GM12878 (cell line): ENCODE data around the gene SCLY. TPM values are rescaled to one million over a fixed set of nuclear protein-coding genes. Genes with fewer than 3 reads are reported as not detected.

Source experiments
- ATAC-seq: fragments of 200-7000 bp; cut with Tn5 transposase; 3 replicates; pipeline ENCODE4 v1.9.1; 2020; ENCODE audit warnings: mild to moderate bottlenecking, moderate library complexity
- BruUV-seq: library from RNA; stranded (reverse); fragments of 400-500 nt; replicated peaks from 2 replicates; lab custom pipeline; 2021; lab: Mats Ljungman, UMichigan
- CTCF ChIA-PET: fragments of 300-600 bp; sonication (Branson Sonifier 250); formaldehyde crosslinking; extraction: SDS; loops from one replicate; lab custom pipeline; 2021; ENCODE audit warnings: inconsistent platforms; lab: Yijun Ruan, JAX
- POLR2A ChIA-PET: fragments of 350-600 bp; formaldehyde crosslinking; extraction: SDS; loops from one replicate; lab custom pipeline; 2021; ENCODE audit warnings: inconsistent platforms; lab: Charles Lee
- RAD21 ChIA-PET: fragments of 300-600 bp; sonication (Branson Sonifier 250); formaldehyde crosslinking; loops from one replicate; lab custom pipeline; 2023; ENCODE audit warnings: antibody characterized with exemption; ENCODE audit not compliant: unreplicated experiment; lab: Charles Lee
- SMC1A ChIA-PET: fragments of 300-600 bp; sonication (Branson Sonifier 250); formaldehyde crosslinking; loops from one replicate; lab custom pipeline; 2023; ENCODE audit not compliant: unreplicated experiment, uncharacterized antibody; lab: Charles Lee
- DNase-seq: peaks from one replicate; pipeline ENCODE4 v3.0.0-alpha.2; 2011; ENCODE audit warnings: low read depth, low spot score
- FAIRE-seq: peaks from 3 replicates; lab custom pipeline; 2011; peaks lifted over from hg19 to GRCh38; lab: Jason Lieb, UNC
- H2AFZ ChIP-seq: 2 replicates; pipeline ENCODE4 v1.6.0; 2011; ENCODE audit warnings: low read depth, low read length, control low read depth; ENCODE audit not compliant: control insufficient read depth
- H3K27ac ChIP-seq: 2 replicates; pipeline ENCODE4 v1.5.1; 2011; ENCODE audit warnings: control low read depth; ENCODE audit not compliant: control insufficient read depth, insufficient read depth
- H3K27me3 ChIP-seq, 2 experiments: replicated peaks in 1 of 2; 2 replicates each; pipeline versions ENCODE4 v1.6.0 to v1.6.1; 2011; ENCODE audit warnings: low read length in 1 of 2; ENCODE audit not compliant: control insufficient read depth in 2 of 2, insufficient read depth in 2 of 2
- H3K36me3 ChIP-seq, 2 experiments: 2 replicates each; pipeline ENCODE4 v1.5.1; 2011; ENCODE audit warnings: low read length in 1 of 2; ENCODE audit not compliant: control insufficient read depth in 2 of 2, insufficient read depth in 2 of 2
- H3K4me1 ChIP-seq: 2 replicates; pipeline ENCODE4 v1.6.1; 2011; ENCODE audit warnings: mild to moderate bottlenecking, low read length, moderate library complexity, mixed read lengths; ENCODE audit not compliant: control insufficient read depth, insufficient read depth
- H3K4me2 ChIP-seq: 2 replicates; pipeline ENCODE4 v1.6.0; 2011; ENCODE audit warnings: control low read depth; ENCODE audit not compliant: control insufficient read depth, insufficient read depth
- H3K4me3 ChIP-seq: fragments of 200-600 bp; sonication (generic); 2 replicates; pipeline ENCODE4 v1.5.1; 2016
- H3K79me2 ChIP-seq: 2 replicates; pipeline ENCODE4 v1.6.0; 2011; ENCODE audit warnings: low read length; ENCODE audit not compliant: control insufficient read depth, insufficient read depth
- H3K9ac ChIP-seq: 2 replicates; pipeline ENCODE4 v1.8.0; 2011; ENCODE audit warnings: low read length, control low read depth, mixed read lengths; ENCODE audit not compliant: control insufficient read depth, insufficient read depth
- H3K9me3 ChIP-seq: replicated peaks from 3 replicates; pipeline ENCODE4 v1.5.1; 2011; ENCODE audit warnings: mild to moderate bottlenecking, low read length; ENCODE audit not compliant: control insufficient read depth, insufficient read depth
- H4K20me1 ChIP-seq: 2 replicates; pipeline ENCODE4 v1.6.0; 2011; ENCODE audit not compliant: control insufficient read depth, insufficient read depth
- EGR1 ChIP-seq, 2 experiments: IDR thresholded peaks; 1 replicate in 1 of 2; 2 replicates in 1 of 2; pipeline ENCODE4 v1.6.1; 2011 to 2012; ENCODE audit warnings: low read depth in 2 of 2, low read length in 2 of 2, borderline replicate concordance in 1 of 2, mild to moderate bottlenecking in 1 of 2, moderate library complexity in 1 of 2
- ESRRA ChIP-seq: IDR thresholded peaks from 2 replicates; pipeline ENCODE4 v1.6.1; 2012; ENCODE audit warnings: mild to moderate bottlenecking, low read length, improper control_type of control experiment
- ETV6 ChIP-seq, 2 experiments: fragments of 450-650 bp in 1 of 2; IDR thresholded peaks in 1 of 2; conservative IDR thresholded peaks in 1 of 2; 2 replicates each; pipeline ENCODE4 v1.6.1; 2014; ENCODE audit warnings: antibody characterized with exemption in 1 of 2, borderline replicate concordance in 1 of 2, low read depth in 1 of 2, mild to moderate bottlenecking in 1 of 2, moderate library complexity in 1 of 2
- IRF5 ChIP-seq: fragments of 450-650 bp; IDR thresholded peaks from 2 replicates; pipeline ENCODE4 v1.6.1; 2017; ENCODE audit warnings: borderline replicate concordance
- JUNB ChIP-seq: IDR thresholded peaks from 2 replicates; pipeline ENCODE4 v1.6.1; 2016; ENCODE audit warnings: antibody characterized with exemption, mild to moderate bottlenecking
- LARP7 ChIP-seq: fragments of 450-650 bp; IDR thresholded peaks from 2 replicates; pipeline ENCODE4 v1.6.1; 2017; ENCODE audit warnings: mild to moderate bottlenecking
- NFIC ChIP-seq: IDR thresholded peaks from 2 replicates; pipeline ENCODE4 v1.6.1; 2012; ENCODE audit warnings: low read depth, mild to moderate bottlenecking, inconsistent platforms, low read length, moderate library complexity
- NR2C2 ChIP-seq: IDR thresholded peaks from 2 replicates; pipeline ENCODE4 v1.6.1; 2011; ENCODE audit warnings: borderline replicate concordance, low read depth; ENCODE audit not compliant: control insufficient read depth, insufficient read length
- POLR2AphosphoS5 ChIP-seq: IDR thresholded peaks from 2 replicates; pipeline ENCODE4 v1.6.1; 2011; ENCODE audit warnings: mild to moderate bottlenecking, low read length, inconsistent platforms
- SMAD5 ChIP-seq: IDR thresholded peaks from 2 replicates; pipeline ENCODE4 v1.6.1; 2016; ENCODE audit warnings: antibody characterized with exemption, low read depth
- SREBF1 ChIP-seq: IDR thresholded peaks from 2 replicates; pipeline ENCODE4 v1.6.1; 2012; ENCODE audit warnings: mild to moderate bottlenecking, low read length
- TBL1XR1 ChIP-seq: IDR thresholded peaks from 2 replicates; pipeline ENCODE4 v1.6.1; 2012; ENCODE audit warnings: low read depth, low read length, improper control_type of control experiment
- TCF12 ChIP-seq: IDR thresholded peaks from 2 replicates; pipeline ENCODE4 v1.6.1; 2011; ENCODE audit warnings: low read depth, mild to moderate bottlenecking, low read length
- ZNF622 ChIP-seq: fragments of 450-650 bp; IDR thresholded peaks from 2 replicates; pipeline ENCODE4 v1.6.1; 2017; ENCODE audit warnings: mild to moderate bottlenecking, inconsistent platforms
- ZNF687 ChIP-seq: fragments of 450-650 bp; IDR thresholded peaks from 2 replicates; pipeline ENCODE4 v1.6.1; 2017; ENCODE audit warnings: mild to moderate bottlenecking, moderate library complexity
- WGBS: methylation state at CpG from one replicate; pipeline ENCODE4 v1.1.6; 2016; ENCODE audit warnings: low lambda C conversion rate; ENCODE audit not compliant: insufficient replicate concordance, insufficient coverage; ENCODE audit errors: missing lambda C conversion rate; 5-methylcytosine and 5-hydroxymethylcytosine counted together
- in situ Hi-C: fragments of 300-500 bp; cut with MboI; formaldehyde crosslinking; loops from 9 replicates; pipeline ENCODE4 v1.14.3; 2018; ENCODE audit warnings: mixed read lengths
- intact Hi-C: fragments of 100-400 bp; cut with micrococcal nuclease; formaldehyde crosslinking; loops from one replicate; pipeline ENCODE4 v1.14.2; 2022; ENCODE audit not compliant: unreplicated experiment
- polyA plus RNA-seq, 11 experiments: library from polyadenylated mRNA; depleted of rRNA in 4 of 11; unstranded in 6 of 11; stranded (reverse) in 5 of 11; fragments of >200 nt; fragmentation: Nextera tagmentation in 4 of 11; fragmentation: Illumina TruSeq in 1 of 11; extraction: Ambion mirVana in 4 of 11; extraction: Trizol in 1 of 11; gene quantifications; 1 replicate in 1 of 11; 2 replicates in 10 of 11; pipeline versions ENCODE4 v1.2.1 to v1.2.3, GENCODE V29; 2011 to 2016; ENCODE audit warnings: inconsistent platforms in 2 of 11, missing spikeins in 2 of 11, low read depth in 1 of 11
- total RNA-seq, 4 experiments: library from RNA; depleted of rRNA in 3 of 4; stranded (reverse); fragments of >200 nt in 3 of 4; fragmentation: Illumina TruSeq in 1 of 4; extraction: Trizol in 1 of 4; gene quantifications; 2 replicates each; pipeline versions ENCODE4 v1.2.1 to v1.2.3, GENCODE V29; 2013 to 2021
- TF ChIP-seq, protein P1 (sequence below): fragments of 450-650 bp; formaldehyde crosslinking; IDR thresholded peaks from 2 replicates; pipeline ENCODE4 v1.5.0; 2022; ENCODE audit warnings: mild to moderate bottlenecking, missing genetic modification characterization

SCLY gene
- total and polyA plus RNA-seq, 10 of the 15 experiments (the other 5 are each of a cell fraction or from before 2014, with no cell fraction given) = 3.3 to 49.1 (median 32.3) TPM

- H3K4me3 ChIP-seq = no peak overlapping the region
- no peaks in the 10 kb centered on the region for H4K20me1 ChIP-seq
- ChIA-PET POLR2A (no interaction called here), RAD21 (no interaction called here), SMC1A (no interaction called here), CTCF (no interaction called here)
- H2AFZ ChIP-seq = no peak overlapping the region
- H3K27me3 ChIP-seq = no peaks in the 10 kb centered on the region
- FAIRE-seq = no peak
- WGBS = 55% methylated on average over 8 of the region's 12 CpGs
- TF ChIP-seq LARP7 (no peak), ZNF687 (no peak), TCF12 (no peak), EGR1 (IDR thresholded peaks at IDR 0.05; ENCODE audit: borderline replicate concordance in 1 of 2, low read depth in 2 of 2, low read length in 2 of 2) (no peak), ZNF622 (no peak), TBL1XR1 (no peak), SMAD5 (no peak), NFIC (no peak), ETV6 (conservative IDR thresholded peaks at IDR 0.05 in 1 of 2, IDR thresholded peaks at IDR 0.05 in 1 of 2; ENCODE audit: borderline replicate concordance in 1 of 2, low read depth in 1 of 2) (no peak), ESRRA (no peak), IRF5 (no peak), NR2C2 (no peak), JUNB (no peak), SREBF1 (no peak), POLR2AphosphoS5 (no peak)
- TF ChIP-seq, protein P1, sequence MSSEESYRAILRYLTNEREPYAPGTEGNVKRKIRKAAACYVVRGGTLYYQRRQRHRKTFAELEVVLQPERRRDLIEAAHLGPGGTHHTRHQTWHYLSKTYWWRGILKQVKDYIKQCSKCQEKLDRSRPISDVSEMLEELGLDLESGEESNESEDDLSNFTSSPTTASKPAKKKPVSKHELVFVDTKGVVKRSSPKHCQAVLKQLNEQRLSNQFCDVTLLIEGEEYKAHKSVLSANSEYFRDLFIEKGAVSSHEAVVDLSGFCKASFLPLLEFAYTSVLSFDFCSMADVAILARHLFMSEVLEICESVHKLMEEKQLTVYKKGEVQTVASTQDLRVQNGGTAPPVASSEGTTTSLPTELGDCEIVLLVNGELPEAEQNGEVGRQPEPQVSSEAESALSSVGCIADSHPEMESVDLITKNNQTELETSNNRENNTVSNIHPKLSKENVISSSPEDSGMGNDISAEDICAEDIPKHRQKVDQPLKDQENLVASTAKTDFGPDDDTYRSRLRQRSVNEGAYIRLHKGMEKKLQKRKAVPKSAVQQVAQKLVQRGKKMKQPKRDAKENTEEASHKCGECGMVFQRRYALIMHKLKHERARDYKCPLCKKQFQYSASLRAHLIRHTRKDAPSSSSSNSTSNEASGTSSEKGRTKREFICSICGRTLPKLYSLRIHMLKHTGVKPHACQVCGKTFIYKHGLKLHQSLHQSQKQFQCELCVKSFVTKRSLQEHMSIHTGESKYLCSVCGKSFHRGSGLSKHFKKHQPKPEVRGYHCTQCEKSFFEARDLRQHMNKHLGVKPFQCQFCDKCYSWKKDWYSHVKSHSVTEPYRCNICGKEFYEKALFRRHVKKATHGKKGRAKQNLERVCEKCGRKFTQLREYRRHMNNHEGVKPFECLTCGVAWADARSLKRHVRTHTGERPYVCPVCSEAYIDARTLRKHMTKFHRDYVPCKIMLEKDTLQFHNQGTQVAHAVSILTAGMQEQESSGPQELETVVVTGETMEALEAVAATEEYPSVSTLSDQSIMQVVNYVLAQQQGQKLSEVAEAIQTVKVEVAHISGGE (CRISPR knock-in tag) = no peak
- BruUV-seq = no TSS peak
- intact Hi-C loops = no loop called here
- H3K4me2 ChIP-seq = no peak overlapping the region
- no peak overlapping the region for H3K27ac ChIP-seq
- H3K36me3 ChIP-seq = no peaks in the 10 kb centered on the region
- ATAC-seq = no peak
- H3K79me2 ChIP-seq = no peaks in the 10 kb centered on the region
- in situ Hi-C loops = no loop called here
- no peak for DNase-seq
- H3K9me3 ChIP-seq = no peaks in the 10 kb centered on the region
- H3K4me1 ChIP-seq = no peaks in the 10 kb centered on the region
- H3K9ac ChIP-seq = no peak overlapping the region
These were observed 85.0 kb downstream of the SCLY start for GRCh38 chr2:238145851-238146250.
